Fibroblast of skin of right biceps (primary cell): ENCODE data around the gene CPLANE1.
A peak's percentile ranks its signal among the peaks of the same experiment; 100 is the strongest.
"Not testable (repeated sequence)": the region's sequence is repeated elsewhere in the genome, so short reads cannot be mapped to it uniquely, and the experiment has no call there.

ENCODE experiments used
- DNase-seq: peaks from one replicate; pipeline ENCODE4 v3.0.0-alpha.2; 2013

CPLANE1 gene

GRCh38 chr5:37248970-37249814, at the start of gene CPLANE1:
Gene CPLANE1 (minus strand): TSS chr5:37249376. CDS start chr5:37247698, 1,678 bp downstream.
- peak; percentile 83 for DNase-seq

- not testable (repeated sequence) for DNase-seq
These were observed 47.1 kb upstream of the CPLANE1 start for GRCh38 chr5:37296313-37296712.

- no peak for DNase-seq
These were observed 34.1 kb upstream of the CPLANE1 start for GRCh38 chr5:37283214-37283820.

- no peak for DNase-seq
These were observed 26.3 kb upstream of the CPLANE1 start for GRCh38 chr5:37275511-37275910.

- DNase-seq: peak; percentile 18
These were observed 23.3 kb upstream of the CPLANE1 start for GRCh38 chr5:37272511-37272910.

- DNase-seq: not testable (repeated sequence)
These were observed 18.9 kb upstream of the CPLANE1 start for GRCh38 chr5:37268100-37268499.

GRCh38 chr5:37255774-37256358, 6.7 kb upstream of the CPLANE1 start:
- DNase-seq: no peak

GRCh38 chr5:37254581-37254980, 5.4 kb upstream of the CPLANE1 start:
- DNase-seq: no peak

- DNase-seq: no peak
These were observed 2.5 kb upstream of the CPLANE1 start for GRCh38 chr5:37251665-37252064.

- DNase-seq: no peak
These were observed 614 bp upstream of the CPLANE1 start for GRCh38 chr5:37249815-37250164.

GRCh38 chr5:37248421-37248969, 681 bp downstream of the CPLANE1 start:
- peak; percentile 21 for DNase-seq

GRCh38 chr5:37247496-37247895, 1.7 kb downstream of the CPLANE1 start:
- DNase-seq: no peak

GRCh38 chr5:37247036-37247435, 2.1 kb downstream of the CPLANE1 start:
- peak; percentile 7 for DNase-seq

- DNase-seq: no peak
These were observed 14.9 kb downstream of the CPLANE1 start for GRCh38 chr5:37234288-37234687.

- no peak for DNase-seq
These were observed 22.8 kb downstream of the CPLANE1 start for GRCh38 chr5:37226377-37226776.

GRCh38 chr5:37222181-37222580, 27.0 kb downstream of the CPLANE1 start:
- no peak for DNase-seq

GRCh38 chr5:37220426-37220825, 28.8 kb downstream of the CPLANE1 start:
- DNase-seq: not testable (repeated sequence)

- DNase-seq: peak; percentile 72
These were observed 29.8 kb downstream of the CPLANE1 start for GRCh38 chr5:37219384-37219783.

- no peak for DNase-seq
These were observed 31.2 kb downstream of the CPLANE1 start for GRCh38 chr5:37217976-37218375.

- DNase-seq: no peak
These were observed 34.6 kb downstream of the CPLANE1 start for GRCh38 chr5:37214550-37214949.

- DNase-seq: no peak
These were observed 37.1 kb downstream of the CPLANE1 start for GRCh38 chr5:37212096-37212495.

- DNase-seq: peak; percentile 34
These were observed 37.5 kb downstream of the CPLANE1 start for GRCh38 chr5:37211661-37212060.

GRCh38 chr5:37208883-37209797, 40.0 kb downstream of the CPLANE1 start:
- DNase-seq: peak; percentile 56
